ENCODE measurements around the gene CACNA1A.

Gene CACNA1A

GRCh38 chr19:13376537-13376936 is 129.7 kb downstream of the CACNA1A start:
- Histone ChIP-seq H3K27ac (ENCODE audit: low read depth, low read length) (no peak overlapping the region), H3F3A (ENCODE audit: insufficient read depth) (no peaks in the 10 kb centered on the region), H3K36me3 (ENCODE audit: low read length) (no peaks in the 10 kb centered on the region), H4K20me1 (ENCODE audit: low read depth, low read length) (no peaks in the 10 kb centered on the region), H3K9me2 (replicated peaks; ENCODE audit: insufficient read depth, low read length) (no peaks in the 10 kb centered on the region), H3K27me3 (ENCODE audit: low read length) (no peaks in the 10 kb centered on the region), H3K9me3 (ENCODE audit: insufficient read depth, low read length) (no peaks in the 10 kb centered on the region), H3K4me3 (ENCODE audit: insufficient read depth, low read length, poor library complexity, severe bottlenecking) (no peak overlapping the region), H3K79me2 (ENCODE audit: insufficient read depth, low read length) (no peaks in the 10 kb centered on the region), H3K9ac (ENCODE audit: low read length) (no peak overlapping the region), H3K4me2 (ENCODE audit: low read depth, low read length, poor library complexity, severe bottlenecking) (no peak overlapping the region), H2AFZ (ENCODE audit: low read depth, low read length, severe bottlenecking) (no peak overlapping the region)
- TF ChIP-seq CTCF (IDR thresholded peaks at IDR 0.05; ENCODE audit: insufficient read depth, low read length, poor library complexity, severe bottlenecking) (no peak), EZH2phosphoT487 (conservative IDR thresholded peaks at IDR 0.05; ENCODE audit: low read length) (no peak)

- H4K20me1 ChIP-seq (ENCODE audit: low read depth, low read length), result no peaks in the 10 kb centered on the region
- H3K4me3 ChIP-seq (ENCODE audit: insufficient read depth, low read length, poor library complexity, severe bottlenecking), result no peak overlapping the region
- no peak overlapping the region for H3K9ac ChIP-seq (ENCODE audit: low read length)
- no peaks in the 10 kb centered on the region for H3K79me2 ChIP-seq (ENCODE audit: insufficient read depth, low read length)
- no peaks in the 10 kb centered on the region for H3F3A ChIP-seq (ENCODE audit: insufficient read depth)
- no peaks in the 10 kb centered on the region for H3K9me2 ChIP-seq (replicated peaks; ENCODE audit: insufficient read depth, low read length)
- no peak overlapping the region for H2AFZ ChIP-seq (ENCODE audit: low read depth, low read length, severe bottlenecking)
- H3K27ac ChIP-seq (ENCODE audit: low read depth, low read length), result no peak overlapping the region
- H3K4me2 ChIP-seq (ENCODE audit: low read depth, low read length, poor library complexity, severe bottlenecking), result no peak overlapping the region
- TF ChIP-seq CTCF (IDR thresholded peaks at IDR 0.05; ENCODE audit: insufficient read depth, low read length, poor library complexity, severe bottlenecking) (no peak), EZH2phosphoT487 (conservative IDR thresholded peaks at IDR 0.05; ENCODE audit: low read length) (no peak)
- no peaks in the 10 kb centered on the region for H3K27me3 ChIP-seq (ENCODE audit: low read length)
- no peaks in the 10 kb centered on the region for H3K9me3 ChIP-seq (ENCODE audit: insufficient read depth, low read length)
- H3K36me3 ChIP-seq (ENCODE audit: low read length), result no peaks in the 10 kb centered on the region
Measured at GRCh38 chr19:13373599-13373998, 132.7 kb downstream of the CACNA1A start.

- H3K27me3 ChIP-seq (ENCODE audit: low read length), result no peaks in the 10 kb centered on the region
- H3K4me2 ChIP-seq (ENCODE audit: low read depth, low read length, poor library complexity, severe bottlenecking), result no peak overlapping the region
- TF ChIP-seq EZH2phosphoT487 (conservative IDR thresholded peaks at IDR 0.05; ENCODE audit: low read length), result no peak
- no peak for TF ChIP-seq CTCF (IDR thresholded peaks at IDR 0.05; ENCODE audit: insufficient read depth, low read length, poor library complexity, severe bottlenecking)
- H3K9ac ChIP-seq (ENCODE audit: low read length), result no peak overlapping the region
- H3K36me3 ChIP-seq (ENCODE audit: low read length), result no peaks in the 10 kb centered on the region
- no peak overlapping the region for H3K4me3 ChIP-seq (ENCODE audit: insufficient read depth, low read length, poor library complexity, severe bottlenecking)
- no peaks in the 10 kb centered on the region for H3K9me2 ChIP-seq (replicated peaks; ENCODE audit: insufficient read depth, low read length)
- no peak overlapping the region for H3K27ac ChIP-seq (ENCODE audit: low read depth, low read length)
- no peaks in the 10 kb centered on the region for H4K20me1 ChIP-seq (ENCODE audit: low read depth, low read length)
- H3K79me2 ChIP-seq (ENCODE audit: insufficient read depth, low read length), result no peaks in the 10 kb centered on the region
- no peaks in the 10 kb centered on the region for H3F3A ChIP-seq (ENCODE audit: insufficient read depth)
- no peaks in the 10 kb centered on the region for H3K9me3 ChIP-seq (ENCODE audit: insufficient read depth, low read length)
- H2AFZ ChIP-seq (ENCODE audit: low read depth, low read length, severe bottlenecking), result no peak overlapping the region
Measured at GRCh38 chr19:13370948-13371347, 135.3 kb downstream of the CACNA1A start.

All from SU-DHL-6 (cell line).